ENCODE data around the gene XAF1.

GRCh38 chr17:6708357-6708961 is 47.4 kb upstream of the XAF1 start:
- TF ChIP-seq CTCF (IDR thresholded peaks at IDR 0.05; ENCODE audit: low read depth, low read length) (no peak), EZH2phosphoT487 (IDR thresholded peaks at IDR 0.05; ENCODE audit: low read depth) (no peak)

Data from OCI-LY3 (cell line).